ENCODE results near the gene RPL29. TPM values are rescaled to one million over a fixed set of nuclear protein-coding genes. Genes with fewer than 3 reads are reported as not detected.

Gene RPL29
- total RNA-seq, 1 donor from 2014 or later: 1,884 TPM

- no peak for TF ChIP-seq CTCF (IDR thresholded peaks at IDR 0.05)
- no peaks in the 10 kb centered on the region for H3K36me3 Mint-ChIP-seq (ENCODE audit: low read depth)
- no peaks in the 10 kb centered on the region for H3K9me3 Mint-ChIP-seq
- no peaks in the 10 kb centered on the region for H3K27me3 Mint-ChIP-seq
- no peak for ATAC-seq (ENCODE audit: low read depth)
- ChIA-PET POLR2A (interaction anchor here (1.0 kb wide), 1 partner anchor 13 kb away, joined by 3 read pairs; no protein-coding TSS in a partner anchor), CTCF (no interaction called here)
- intact Hi-C loops (cut with micrococcal nuclease): no loop called here
- peaks cover 23% of the 10 kb centered on the region for H3K4me1 Mint-ChIP-seq
- H3K27ac Mint-ChIP-seq: no peak overlapping the region
- no peak for DNase-seq
- H3K4me3 Mint-ChIP-seq: no peak overlapping the region
These were observed 27.5 kb upstream of the RPL29 start for GRCh38 chr3:52023101-52023770.

GRCh38 chr3:52022323-52023100 is 26.8 kb upstream of the RPL29 start:
- no peaks in the 10 kb centered on the region for H3K36me3 Mint-ChIP-seq (ENCODE audit: low read depth)
- no peaks in the 10 kb centered on the region for H3K9me3 Mint-ChIP-seq
- no peak for TF ChIP-seq CTCF (IDR thresholded peaks at IDR 0.05)
- no peak overlapping the region for H3K4me3 Mint-ChIP-seq
- H3K27me3 Mint-ChIP-seq: no peaks in the 10 kb centered on the region
- DNase-seq (no peak), ATAC-seq (ENCODE audit: low read depth) (no peak)
- intact Hi-C loops (cut with micrococcal nuclease): no loop called here
- H3K27ac Mint-ChIP-seq: peak overlapping the region; percentile 18
- ChIA-PET POLR2A (no interaction called here), CTCF (no interaction called here)
- H3K4me1 Mint-ChIP-seq: peaks cover 23% of the 10 kb centered on the region

GRCh38 chr3:52021489-52022268 is 26.0 kb upstream of the RPL29 start:
- no peak overlapping the region for H3K27ac Mint-ChIP-seq
- POLR2A ChIA-PET: no interaction called here
- no peaks in the 10 kb centered on the region for H3K27me3 Mint-ChIP-seq
- H3K4me3 Mint-ChIP-seq: no peak overlapping the region
- peaks cover 23% of the 10 kb centered on the region for H3K4me1 Mint-ChIP-seq
- ATAC-seq (ENCODE audit: low read depth) (peak; percentile 17), DNase-seq (no peak)
- intact Hi-C loops (cut with micrococcal nuclease): no loop called here
- CTCF ChIA-PET: no interaction called here
- H3K36me3 Mint-ChIP-seq (ENCODE audit: low read depth): no peaks in the 10 kb centered on the region
- no peak for TF ChIP-seq CTCF (IDR thresholded peaks at IDR 0.05)
- no peaks in the 10 kb centered on the region for H3K9me3 Mint-ChIP-seq

- no peaks in the 10 kb centered on the region for H3K27me3 Mint-ChIP-seq
- ATAC-seq (ENCODE audit: low read depth) (no peak), DNase-seq (no peak)
- peaks cover 23% of the 10 kb centered on the region for H3K4me1 Mint-ChIP-seq
- CTCF ChIA-PET: no interaction called here
- H3K9me3 Mint-ChIP-seq: no peaks in the 10 kb centered on the region
- no peak overlapping the region for H3K4me3 Mint-ChIP-seq
- TF ChIP-seq CTCF (IDR thresholded peaks at IDR 0.05): no peak
- no peaks in the 10 kb centered on the region for H3K36me3 Mint-ChIP-seq (ENCODE audit: low read depth)
- H3K27ac Mint-ChIP-seq: no peak overlapping the region
- intact Hi-C loops (cut with micrococcal nuclease): no loop called here
- POLR2A ChIA-PET: no interaction called here
These were observed 25.1 kb upstream of the RPL29 start for GRCh38 chr3:52020796-52021195.

All from activated B cell treated with CpG ODN at 0.5 μM for 24 hours (primary cell).